Smooth muscle cell of the brain vasculature (primary cell): ENCODE measurements around the gene MYL7.
"Not testable (repeated sequence)": the region's sequence is repeated elsewhere in the genome, so short reads cannot be mapped to it uniquely, and the experiment has no call there.

ENCODE experiments used
- DNase-seq: peaks from one replicate; pipeline ENCODE4 v3.0.0-alpha.2; 2012; ENCODE audit warnings: low read depth, low spot score

MYL7 gene

DNA sequence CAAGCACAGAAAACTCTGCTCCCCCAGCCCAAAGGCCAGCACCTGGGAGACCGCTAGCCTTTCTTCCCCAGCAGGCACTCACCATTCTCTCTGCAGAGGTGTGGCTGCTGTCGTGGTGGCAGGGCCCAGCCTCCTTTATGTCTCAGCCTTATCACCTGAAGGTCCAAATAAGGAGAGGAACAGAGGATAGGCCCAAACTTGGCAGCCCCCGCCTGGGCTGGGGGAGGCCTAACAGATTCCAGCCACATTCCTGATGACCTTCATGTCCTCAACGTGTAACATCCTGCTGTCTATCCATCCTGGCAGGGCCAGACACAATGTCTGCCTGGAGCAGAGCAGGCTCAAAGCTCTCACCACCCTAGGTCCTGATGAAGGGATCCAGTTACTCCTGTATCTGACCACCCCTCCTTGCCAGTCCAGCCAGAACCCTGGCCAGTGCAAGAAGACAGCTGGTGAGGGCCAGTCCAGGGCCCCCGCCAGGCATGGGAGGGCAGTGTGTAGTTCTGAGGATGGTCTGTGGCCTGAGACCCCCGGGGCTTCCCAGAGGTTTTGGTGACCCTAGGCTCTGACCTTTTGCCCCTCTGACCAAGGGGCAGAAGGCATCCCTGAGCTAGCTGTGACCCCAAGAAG lies at the start of gene MYL7:
TSS of gene MYL7 (minus strand) at position 112 of the 630 bp plus-strand sequence. CDS start at position 85, 27 bp downstream.
- no peak for DNase-seq

DNA sequence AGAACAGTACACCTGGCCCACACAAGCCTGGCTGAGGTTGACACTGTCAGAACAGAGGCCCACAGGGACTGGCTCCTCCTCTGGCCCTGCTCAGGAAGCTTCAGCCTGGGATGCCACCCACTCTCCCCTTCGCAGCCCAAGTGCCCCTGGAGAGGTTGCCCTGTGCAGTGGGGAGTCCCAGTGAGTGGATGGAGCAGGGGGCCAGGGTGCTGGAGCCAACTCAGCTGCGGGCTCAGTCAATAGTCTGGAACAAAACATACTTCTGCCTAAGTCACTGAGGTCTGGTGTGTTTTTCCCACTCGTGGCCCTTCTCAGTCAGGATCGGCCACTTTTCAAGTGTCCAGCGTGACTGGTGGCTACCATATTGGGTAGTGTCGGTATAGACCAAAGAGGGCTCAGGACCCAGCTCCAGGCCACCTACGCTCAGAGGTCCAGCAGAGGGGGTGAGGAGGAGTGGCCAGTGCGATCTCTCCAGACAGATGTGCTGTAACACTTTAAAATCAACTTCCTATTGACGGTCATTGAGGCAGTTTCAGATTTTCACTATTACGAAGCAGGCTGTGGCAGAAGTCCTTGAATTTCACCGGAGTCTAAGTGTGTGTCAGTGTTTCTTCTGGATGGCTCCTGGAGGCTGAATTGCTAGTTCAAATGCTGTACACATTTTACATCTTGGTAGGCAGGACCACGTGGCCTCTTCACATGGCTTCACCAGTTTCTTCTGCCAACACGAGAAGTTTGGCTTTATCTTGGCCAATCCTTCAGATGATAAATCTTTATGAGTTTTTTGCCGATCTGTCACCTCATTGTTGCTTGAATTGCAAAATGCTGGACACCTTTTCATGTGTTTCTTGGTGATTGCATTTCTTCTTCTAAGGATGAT lies 49.1 kb upstream of the MYL7 start:
- DNase-seq: no peak

DNA sequence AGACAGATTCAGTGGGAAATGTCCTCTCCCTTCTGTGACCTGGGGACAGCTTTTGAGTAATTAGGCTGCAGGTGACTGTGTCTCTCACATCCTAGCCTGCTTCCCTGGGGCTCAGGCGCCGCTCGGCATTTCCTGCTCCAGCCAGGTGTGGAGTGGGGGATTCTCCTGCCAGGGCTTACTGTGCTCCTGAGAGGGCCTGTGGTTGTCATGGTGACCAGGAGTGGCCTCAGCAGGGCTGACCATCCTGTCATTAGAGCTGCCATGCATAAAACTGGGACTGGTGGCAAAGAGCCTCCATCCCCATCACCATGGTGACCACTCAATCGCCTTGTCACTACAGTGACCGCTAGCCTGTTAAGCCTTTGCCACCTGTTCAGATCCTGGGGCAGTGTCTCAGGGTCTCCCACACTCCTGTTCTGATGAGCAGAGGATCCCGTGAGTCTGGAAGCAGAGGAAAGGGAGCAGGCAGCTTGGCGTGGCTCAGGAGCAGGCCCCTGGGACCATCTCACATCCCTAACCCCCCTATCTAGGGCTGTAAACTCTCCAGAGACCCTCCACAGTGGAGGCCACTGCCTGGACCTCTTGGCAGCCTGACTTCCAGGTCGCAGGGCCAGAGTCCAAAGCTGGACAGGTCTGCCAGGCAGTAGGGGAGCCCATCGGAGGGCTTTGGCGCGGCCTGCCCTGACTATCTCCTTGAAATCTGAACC lies 48.3 kb upstream of the MYL7 start, which contains the start of gene GCK:
TSS of gene GCK (minus strand) at position 154 of the 707 bp plus-strand sequence. CDS start 486 bp downstream, outside the sequence.
- DNase-seq: no peak

DNA sequence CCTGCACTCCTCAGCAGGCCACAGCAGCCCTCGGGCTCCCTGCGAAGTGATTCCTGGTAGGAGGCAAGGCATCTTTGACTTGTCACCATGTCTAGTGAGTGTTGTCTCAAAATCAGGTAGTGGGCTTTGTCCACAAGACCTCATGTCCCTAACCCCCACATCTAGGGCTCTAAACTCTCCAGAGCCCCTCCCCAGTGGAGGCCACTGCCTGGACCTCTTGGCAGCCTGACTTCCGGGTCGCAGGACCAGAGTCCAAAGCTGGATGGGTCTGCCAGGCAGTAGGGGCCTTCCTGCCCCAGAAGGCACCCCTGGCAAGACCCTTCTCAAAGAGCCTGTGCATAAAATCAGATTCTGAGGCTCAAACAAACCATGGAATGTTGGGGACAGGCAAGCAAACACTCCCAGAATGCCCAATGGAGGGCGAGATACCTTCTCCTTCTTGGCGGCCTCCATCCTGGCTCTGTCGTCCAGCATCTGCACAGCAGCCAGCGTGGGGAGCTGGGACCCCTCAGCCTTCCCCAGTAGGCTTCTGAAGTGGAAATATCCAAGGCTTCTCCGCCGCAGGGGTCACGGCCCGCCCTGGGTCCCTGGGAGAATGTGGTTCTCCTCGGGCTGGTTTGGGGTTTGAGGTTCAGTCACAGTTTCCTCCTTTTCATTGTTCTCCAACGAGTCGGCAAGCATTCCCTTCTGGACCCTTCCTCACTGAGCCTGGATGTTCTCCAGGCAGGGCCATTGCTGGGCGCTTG lies 47.5 kb upstream of the MYL7 start:
- no peak for DNase-seq

GRCh38 chr7:44187636-44188416 lies 46.7 kb upstream of the MYL7 start:
- DNase-seq: no peak

DNA sequence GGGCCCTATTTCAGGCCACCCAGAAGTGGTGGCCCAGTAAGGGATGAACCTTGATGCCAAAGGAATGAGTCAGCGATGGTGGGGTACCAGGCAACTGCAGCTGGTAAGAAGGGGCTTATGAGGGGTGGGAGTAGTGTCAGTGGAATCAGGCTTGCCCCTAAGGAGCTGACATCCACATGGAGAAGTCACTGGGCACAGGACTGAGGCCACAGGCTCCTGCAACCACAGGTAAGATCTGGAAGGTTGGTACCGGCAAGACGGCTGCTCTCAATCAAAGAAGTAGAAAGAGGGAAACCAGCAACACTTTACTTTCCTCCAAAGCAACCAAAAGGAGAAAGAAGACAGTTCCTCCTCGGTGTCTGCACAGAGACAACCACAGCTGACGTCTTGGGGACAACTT lies 45.6 kb upstream of the MYL7 start:
- DNase-seq: no peak

DNA sequence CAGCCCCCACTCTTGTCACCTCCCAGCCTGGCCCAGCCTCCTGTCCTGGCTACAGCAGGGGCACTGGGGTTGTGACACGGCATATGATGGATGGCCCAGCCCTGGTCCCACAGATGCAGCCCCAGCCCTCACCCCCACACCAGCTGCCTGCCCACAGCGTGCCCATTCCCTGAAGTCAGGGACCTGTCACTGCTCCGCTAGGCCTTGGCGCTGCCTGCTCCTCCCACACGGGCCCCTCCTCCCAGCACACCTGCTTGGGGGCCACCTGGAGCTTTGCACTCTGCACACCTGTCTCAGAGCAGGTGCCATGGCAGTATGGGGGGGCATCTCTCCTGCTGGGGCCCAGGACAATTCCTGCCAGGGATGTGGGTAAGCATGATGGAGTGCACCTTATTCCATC lies 44.6 kb upstream of the MYL7 start:
- no peak for DNase-seq

- DNase-seq: no peak
Observed at GRCh38 chr7:44184873-44185446, 43.8 kb upstream of the MYL7 start.

DNA sequence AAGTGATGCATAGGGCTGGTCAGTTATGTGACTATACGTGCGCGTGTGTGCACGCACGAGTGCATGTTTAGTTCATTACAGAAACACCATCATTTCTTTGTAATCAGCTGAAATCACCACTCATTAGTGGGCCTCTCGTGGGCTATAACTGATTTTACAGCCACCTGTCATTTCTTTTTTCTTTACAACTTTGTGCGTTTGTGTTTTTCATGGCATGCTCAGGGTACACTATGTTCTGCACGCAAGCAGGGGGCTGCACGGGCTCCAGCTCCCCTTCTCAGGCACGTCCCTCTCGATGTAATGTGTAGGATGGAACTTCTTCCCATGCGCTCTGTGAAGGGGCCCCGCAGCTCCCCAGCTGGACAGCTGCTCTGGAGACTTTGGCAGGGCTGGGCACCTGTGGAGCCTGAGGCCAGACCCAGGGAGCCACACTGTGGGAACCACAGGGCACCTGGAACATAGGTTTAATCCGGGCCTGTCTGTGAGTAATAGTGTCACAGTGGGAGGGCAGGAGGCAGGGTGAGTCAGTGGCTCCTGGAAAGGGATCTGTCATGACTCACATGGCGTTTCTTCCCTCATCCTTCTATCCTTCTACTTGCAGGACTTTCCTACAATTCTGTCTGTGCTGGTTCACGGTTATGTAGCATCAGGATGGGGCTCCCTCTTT lies 43.2 kb upstream of the MYL7 start:
- DNase-seq: peak; percentile 91

DNA sequence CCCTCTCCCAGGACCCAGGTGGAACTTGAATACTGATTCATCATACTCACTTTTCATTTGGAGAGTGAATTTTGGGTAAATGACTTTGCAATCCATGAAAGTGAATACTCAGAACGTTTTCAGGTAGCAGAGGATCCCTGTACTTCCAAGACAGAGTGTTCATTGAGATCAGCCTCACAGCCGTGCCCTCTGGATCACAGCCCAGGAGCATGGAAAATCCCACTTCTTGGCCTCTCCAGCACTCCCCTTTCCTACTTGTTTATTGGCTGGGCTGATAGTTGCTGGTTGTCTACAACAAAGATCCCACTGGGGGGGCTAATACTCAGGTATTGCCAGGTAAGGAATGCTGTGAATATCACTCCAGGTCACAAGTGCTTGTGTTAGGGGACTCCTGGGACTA lies 42.3 kb upstream of the MYL7 start:
- no peak for DNase-seq

GRCh38 chr7:44182827-44183226 lies 41.7 kb upstream of the MYL7 start:
- no peak for DNase-seq

GRCh38 chr7:44180631-44181030 lies 39.5 kb upstream of the MYL7 start:
- DNase-seq: no peak

DNA sequence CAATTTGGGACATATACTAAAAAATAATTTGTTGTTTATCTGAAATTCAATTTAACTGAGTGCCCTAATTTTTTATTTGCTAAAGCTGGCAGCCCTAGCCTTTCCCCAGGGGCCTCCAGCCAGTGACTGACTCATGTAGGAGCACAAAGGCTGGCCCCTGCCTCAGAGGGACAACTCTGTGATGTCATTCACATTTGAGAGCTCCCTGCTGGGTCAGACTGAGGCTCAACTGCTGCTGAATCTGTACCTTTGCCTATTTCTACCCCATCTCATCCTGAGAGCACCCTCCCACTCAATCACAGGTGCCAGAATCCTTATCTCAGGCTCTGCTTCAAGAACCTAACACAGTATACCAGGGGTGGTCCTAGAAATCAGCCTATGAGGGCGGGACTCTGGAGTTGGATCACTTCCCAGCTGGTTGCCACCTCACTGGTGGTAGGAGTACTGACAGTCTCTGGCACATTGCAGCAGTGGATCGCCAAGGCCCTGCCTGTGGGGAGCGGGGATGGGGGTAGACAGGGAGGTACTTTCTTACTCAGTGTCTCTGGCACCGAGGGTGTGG lies 36.5 kb upstream of the MYL7 start:
- DNase-seq: no peak

DNA sequence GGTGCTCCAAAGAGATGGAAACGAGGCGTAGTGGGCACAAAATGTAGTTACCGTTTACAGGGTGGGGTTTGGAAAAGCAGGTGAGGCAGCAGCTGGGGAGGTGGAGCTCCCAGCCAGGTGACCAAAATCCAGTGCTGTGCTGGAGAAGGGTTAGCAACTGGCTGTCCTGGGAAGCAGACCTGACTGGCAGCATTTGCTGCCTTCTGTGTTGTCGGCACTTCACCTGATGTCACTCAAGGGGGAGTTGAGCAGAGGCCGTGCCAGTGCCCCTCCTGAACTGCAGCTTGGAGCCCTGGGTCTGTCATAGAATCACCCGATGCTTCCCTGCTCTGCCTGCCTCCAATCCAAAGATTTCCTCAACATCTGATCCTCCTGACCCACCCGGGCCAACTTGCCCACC lies 35.4 kb upstream of the MYL7 start:
- DNase-seq: no peak

GRCh38 chr7:44175730-44176129 lies 34.6 kb upstream of the MYL7 start:
- DNase-seq: no peak

GRCh38 chr7:44174694-44174948 lies 33.5 kb upstream of the MYL7 start:
- not testable (repeated sequence) for DNase-seq

- DNase-seq: no peak
Observed at GRCh38 chr7:44173911-44174693, 33.0 kb upstream of the MYL7 start.

DNA sequence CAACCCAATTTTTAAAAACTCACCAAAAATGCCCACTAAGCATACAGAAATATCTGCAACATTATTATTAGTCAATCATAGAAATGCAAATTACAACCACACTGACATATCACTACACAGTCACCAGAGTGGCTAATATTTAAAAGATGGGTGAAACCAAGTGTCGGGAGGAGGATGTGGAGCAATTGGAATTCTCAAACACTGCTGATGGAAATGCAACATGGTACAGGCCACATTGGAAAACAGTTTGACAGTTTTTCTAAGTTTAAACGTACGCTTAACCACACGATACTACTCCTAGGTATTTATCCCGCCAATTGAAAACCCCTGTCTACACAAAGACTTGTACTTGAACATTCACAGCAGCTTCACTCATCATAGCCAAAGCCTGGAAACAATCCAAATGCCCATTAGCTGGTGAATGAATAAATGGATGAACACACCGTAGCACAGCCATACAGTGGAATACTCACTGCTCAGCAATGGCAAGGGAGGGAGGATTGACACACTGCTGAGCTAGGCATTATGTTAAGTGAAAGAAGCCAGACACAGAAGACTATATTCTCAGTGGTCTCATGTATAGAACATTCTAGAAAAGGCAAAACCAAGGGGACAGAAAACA lies 31.8 kb upstream of the MYL7 start:
- no peak for DNase-seq

- DNase-seq: no peak
Observed at GRCh38 chr7:44172352-44172751, 31.2 kb upstream of the MYL7 start.
